ENCODE measurements around the gene MON2. TPM values are rescaled to one million over a fixed set of nuclear protein-coding genes. Genes with fewer than 3 reads are reported as not detected.
A peak's percentile ranks its signal among the peaks of the same experiment; 100 is the strongest.

MON2 gene
- total and polyA plus RNA-seq, 7 donors = 4.9 to 18.2 (median 14.5) TPM

- intact Hi-C loops (cut with DNase I) = no loop called here
- no peak overlapping the region for H3K27ac ChIP-seq
- H3K27me3 ChIP-seq (ENCODE audit: insufficient read depth in 3 of 3, low read length in 2 of 3) = peaks cover 0 to 62% (median 9%) of the 10 kb centered on the region in 3 donors
- H3K36me3 ChIP-seq (ENCODE audit: insufficient read depth in 1 of 2, low read depth in 1 of 2) = no peaks in the 10 kb centered on the region
- peak overlapping the region; percentile 73 for H3K4me3 ChIP-seq
- peak; percentile 56 to 71 for DNase-seq
- ATAC-seq = peak; percentile 51 to 65 (median 56)
- H3K9me3 ChIP-seq = no peaks in the 10 kb centered on the region
- no peak for TF ChIP-seq CTCF (IDR thresholded peaks at IDR 0.05)
- 2 to 4% (median 3%) methylated on average over 22 of the region's 22 CpGs for WGBS, 3 donors
- H3K4me1 ChIP-seq = no peaks in the 10 kb centered on the region
Measured at GRCh38 chr12:62632411-62632918, 165.8 kb downstream of the MON2 start.

DNA sequence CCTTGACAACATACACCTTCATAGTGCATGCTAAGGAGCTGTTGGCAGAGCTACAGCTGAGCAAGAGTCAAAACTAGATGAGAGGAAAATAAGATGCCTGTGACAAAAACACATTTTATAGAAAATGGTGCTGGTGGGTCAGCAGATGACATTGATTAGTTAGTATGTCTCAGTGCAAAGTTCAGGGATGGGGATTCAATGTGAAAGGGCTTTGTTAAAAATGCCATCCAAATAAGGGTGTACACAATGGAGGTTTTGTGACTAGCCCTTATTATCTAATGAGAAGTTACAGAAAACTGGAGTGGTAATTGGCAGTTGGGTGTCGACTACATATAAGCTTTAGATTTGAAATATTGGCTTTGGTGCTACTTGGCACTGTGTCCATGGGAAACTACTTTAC, 169.0 kb downstream of the MON2 start:
- TF ChIP-seq CTCF (IDR thresholded peaks at IDR 0.05) = no peak
- no peak overlapping the region for H3K4me3 ChIP-seq
- H3K27me3 ChIP-seq (ENCODE audit: insufficient read depth in 3 of 3, low read length in 2 of 3) = peaks cover 0 to 39% (median 11%) of the 10 kb centered on the region in 3 donors
- no peaks in the 10 kb centered on the region for H3K36me3 ChIP-seq (ENCODE audit: insufficient read depth in 1 of 2, low read depth in 1 of 2)
- H3K27ac ChIP-seq = no peak overlapping the region
- DNase-seq = no peak
- H3K9me3 ChIP-seq = no peaks in the 10 kb centered on the region
- 44 to 58% (median 55%) methylated on average over 1 of the region's 1 CpG for WGBS, 3 donors
- ATAC-seq = no peak
- intact Hi-C loops (cut with DNase I) = no loop called here
- no peaks in the 10 kb centered on the region for H3K4me1 ChIP-seq

- intact Hi-C loops (cut with DNase I) = no loop called here
- Histone ChIP-seq H3K4me3 (no peak overlapping the region), H3K9me3 (no peaks in the 10 kb centered on the region), H3K4me1 (no peaks in the 10 kb centered on the region), H3K27me3 (ENCODE audit: insufficient read depth in 3 of 3, low read length in 2 of 3) (peaks cover 0 to 22% (median 5%) of the 10 kb centered on the region in 3 donors), H3K36me3 (ENCODE audit: insufficient read depth in 1 of 2, low read depth in 1 of 2) (no peaks in the 10 kb centered on the region), H3K27ac (no peak overlapping the region)
- no peak for DNase-seq
- WGBS, 3 donors = 50 to 71% (median 65%) methylated on average over 5 of the region's 5 CpGs
- no peak for TF ChIP-seq CTCF (IDR thresholded peaks at IDR 0.05)
- ATAC-seq = no peak
Measured at GRCh38 chr12:62637679-62638078, 171.1 kb downstream of the MON2 start.

DNA sequence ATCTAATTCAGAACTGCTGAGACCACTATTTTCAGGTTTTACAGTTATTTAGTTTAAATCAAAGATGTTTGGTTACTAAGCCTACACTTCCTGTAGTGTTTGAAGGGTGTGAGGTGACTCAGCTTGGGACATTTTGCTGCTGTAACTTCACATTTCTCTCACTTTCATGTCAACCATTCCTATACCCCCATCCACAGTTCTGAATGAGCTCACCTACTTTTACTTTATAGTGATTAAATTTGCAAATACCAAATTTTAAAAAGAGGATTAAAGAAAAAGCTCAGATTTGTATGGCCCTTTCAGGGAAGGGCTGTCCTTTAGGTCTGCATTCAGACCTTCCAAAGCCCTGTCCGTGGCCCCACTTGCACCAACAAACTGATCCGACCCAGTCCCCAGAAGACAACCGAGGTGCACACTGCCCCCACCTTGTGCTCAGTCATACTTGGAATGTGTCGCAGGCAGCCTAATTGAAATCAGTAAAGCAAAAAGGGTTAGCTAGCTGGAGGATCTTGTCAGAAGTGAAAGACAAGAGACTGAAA, 174.4 kb downstream of the MON2 start:
- Histone ChIP-seq H3K27ac (no peak overlapping the region), H3K36me3 (ENCODE audit: insufficient read depth in 1 of 2, low read depth in 1 of 2) (no peaks in the 10 kb centered on the region), H3K9me3 (no peaks in the 10 kb centered on the region), H3K4me3 (no peak overlapping the region), H3K4me1 (no peaks in the 10 kb centered on the region), H3K27me3 (ENCODE audit: insufficient read depth in 3 of 3, low read length in 2 of 3) (peaks cover 0 to 2% (median 0%) of the 10 kb centered on the region in 3 donors)
- ATAC-seq (no peak), DNase-seq (no peak)
- TF ChIP-seq CTCF (IDR thresholded peaks at IDR 0.05) = no peak
- 63 to 77% (median 67%) methylated on average over 4 of the region's 4 CpGs for WGBS, 3 donors
- intact Hi-C loops (cut with DNase I) = no loop called here

DNA sequence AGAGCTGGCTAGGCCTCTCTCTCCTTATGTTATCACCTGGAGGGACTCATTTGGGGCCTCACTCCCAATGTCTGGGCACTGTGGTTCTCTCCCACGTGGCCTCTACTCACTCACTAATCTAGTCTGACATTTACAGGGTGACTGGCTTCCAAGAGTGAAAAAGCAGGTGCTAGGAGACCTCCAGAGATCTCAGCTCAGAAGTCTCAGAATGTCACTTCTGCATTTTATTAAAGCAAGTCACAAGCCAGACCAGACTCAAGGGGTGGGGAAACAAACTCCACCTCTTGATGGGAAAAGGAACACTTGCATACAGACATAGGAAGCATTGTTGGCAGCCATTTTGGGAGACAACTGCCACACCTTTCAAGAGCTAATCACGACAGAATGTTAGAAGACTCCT, 175.9 kb downstream of the MON2 start:
- no peak for ATAC-seq
- DNase-seq = no peak
- intact Hi-C loops (cut with DNase I) = no loop called here
- no peak overlapping the region for H3K4me3 ChIP-seq
- H3K27ac ChIP-seq = no peak overlapping the region
- 55 to 77% (median 69%) methylated on average over 2 of the region's 2 CpGs for WGBS, 3 donors
- peaks cover 0 to 2% (median 0%) of the 10 kb centered on the region in 3 donors for H3K27me3 ChIP-seq (ENCODE audit: insufficient read depth in 3 of 3, low read length in 2 of 3)
- no peak for TF ChIP-seq CTCF (IDR thresholded peaks at IDR 0.05)
- no peaks in the 10 kb centered on the region for H3K9me3 ChIP-seq
- H3K4me1 ChIP-seq = no peaks in the 10 kb centered on the region
- no peaks in the 10 kb centered on the region for H3K36me3 ChIP-seq (ENCODE audit: insufficient read depth in 1 of 2, low read depth in 1 of 2)

Measured in psoas muscle (tissue), 8 donors.